Stimulated activated CD4-positive, alpha-beta T cell treated with anti-CD3 and anti-CD28 coated beads, Interleukin-1b, Interleukin-23, amount 100 ng/mL, for 4 hours (primary cell): ENCODE measurements around the gene NUPR2.
"Not testable (repeated sequence)": the region's sequence is repeated elsewhere in the genome, so short reads cannot be mapped to it uniquely, and the experiment has no call there.

Experiments used
- DNase-seq, 2 donors: peaks; one replicate each; pipeline ENCODE4 v3.0.0-alpha.2; 2020; ENCODE audit warnings: low read depth in 2 of 2

The NUPR2 gene, protein sequence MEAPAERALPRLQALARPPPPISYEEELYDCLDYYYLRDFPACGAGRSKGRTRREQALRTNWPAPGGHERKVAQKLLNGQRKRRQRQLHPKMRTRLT

DNA sequence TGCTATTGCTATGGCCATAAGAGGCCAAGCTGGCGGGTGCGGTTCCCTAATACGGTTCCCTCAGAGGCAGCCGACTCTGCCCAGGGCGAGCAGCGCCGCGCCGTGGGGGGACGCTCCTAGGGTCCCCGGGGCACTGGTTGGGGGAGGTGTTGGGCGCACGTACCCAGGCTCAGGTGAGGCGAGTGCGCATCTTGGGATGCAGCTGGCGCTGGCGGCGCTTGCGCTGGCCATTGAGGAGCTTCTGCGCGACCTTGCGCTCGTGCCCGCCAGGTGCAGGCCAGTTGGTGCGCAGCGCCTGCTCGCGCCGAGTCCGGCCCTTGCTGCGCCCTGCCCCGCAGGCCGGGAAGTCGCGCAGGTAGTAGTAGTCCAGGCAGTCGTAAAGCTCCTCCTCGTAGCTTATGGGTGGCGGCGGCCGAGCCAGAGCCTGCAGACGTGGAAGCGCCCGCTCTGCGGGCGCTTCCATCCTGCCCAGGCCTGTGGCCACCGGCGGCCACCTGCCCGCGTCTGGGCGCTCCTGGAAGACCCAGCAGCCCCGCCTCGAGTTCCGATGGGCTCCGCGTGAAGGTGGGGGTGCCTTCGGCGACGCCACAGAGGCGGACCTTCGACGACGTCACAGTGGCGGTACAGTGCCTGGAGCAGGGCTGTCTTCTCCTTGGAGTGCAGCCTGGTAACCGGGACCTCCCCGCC lies at the start of gene NUPR2:
Gene NUPR2, minus strand, starts transcription at position 566 of the 687 bp plus-strand sequence. Its CDS starts 103 bp downstream, at position 463.
- no peak for DNase-seq

DNA sequence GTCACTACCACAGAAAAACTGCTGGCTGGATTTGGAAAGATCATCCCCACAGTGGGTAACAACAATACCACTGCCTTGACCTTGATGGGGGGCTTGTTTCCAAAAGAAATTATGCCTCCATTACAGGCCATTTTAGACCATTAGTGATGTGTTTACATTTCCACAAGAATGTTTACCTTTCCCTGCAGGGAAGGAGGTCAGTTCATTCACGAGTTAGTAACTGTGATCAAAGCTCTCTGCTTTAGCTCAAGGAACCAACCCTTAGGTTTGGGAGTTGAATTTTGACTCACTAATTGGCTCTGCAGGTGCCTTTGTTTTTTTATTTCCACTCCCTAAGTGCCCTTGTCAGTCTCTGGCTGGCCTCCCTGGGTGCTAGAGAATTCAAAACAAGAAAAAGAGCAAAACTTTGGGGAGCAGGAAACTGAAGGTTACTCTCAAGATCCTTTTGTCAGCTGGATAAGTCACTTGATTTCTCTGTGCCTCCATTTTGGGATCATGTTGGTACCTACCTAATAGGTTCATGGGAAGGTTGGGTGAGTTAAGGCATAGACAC lies 41.1 kb upstream of the NUPR2 start:
- DNase-seq: no peak

DNA sequence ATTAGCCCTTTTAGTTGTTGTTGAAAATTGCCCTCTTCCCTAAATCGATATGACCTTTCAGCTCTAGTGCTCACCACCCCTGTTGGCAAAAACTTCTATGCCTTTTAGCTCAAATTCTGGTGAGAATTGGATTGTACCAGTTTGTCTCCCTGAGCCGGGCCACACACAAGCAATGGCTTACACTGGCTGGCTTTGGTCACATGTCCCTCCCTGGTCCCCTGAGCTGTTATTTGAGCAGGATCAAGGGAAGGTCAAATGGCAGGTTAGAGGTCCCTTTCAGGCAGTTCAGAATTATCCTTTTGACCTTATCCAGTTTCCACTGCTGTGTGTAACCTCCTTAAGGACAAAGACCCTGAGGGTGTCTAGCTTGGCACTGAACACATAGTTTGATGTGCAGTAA lies 14.8 kb upstream of the NUPR2 start:
- DNase-seq: not testable (repeated sequence)

DNA sequence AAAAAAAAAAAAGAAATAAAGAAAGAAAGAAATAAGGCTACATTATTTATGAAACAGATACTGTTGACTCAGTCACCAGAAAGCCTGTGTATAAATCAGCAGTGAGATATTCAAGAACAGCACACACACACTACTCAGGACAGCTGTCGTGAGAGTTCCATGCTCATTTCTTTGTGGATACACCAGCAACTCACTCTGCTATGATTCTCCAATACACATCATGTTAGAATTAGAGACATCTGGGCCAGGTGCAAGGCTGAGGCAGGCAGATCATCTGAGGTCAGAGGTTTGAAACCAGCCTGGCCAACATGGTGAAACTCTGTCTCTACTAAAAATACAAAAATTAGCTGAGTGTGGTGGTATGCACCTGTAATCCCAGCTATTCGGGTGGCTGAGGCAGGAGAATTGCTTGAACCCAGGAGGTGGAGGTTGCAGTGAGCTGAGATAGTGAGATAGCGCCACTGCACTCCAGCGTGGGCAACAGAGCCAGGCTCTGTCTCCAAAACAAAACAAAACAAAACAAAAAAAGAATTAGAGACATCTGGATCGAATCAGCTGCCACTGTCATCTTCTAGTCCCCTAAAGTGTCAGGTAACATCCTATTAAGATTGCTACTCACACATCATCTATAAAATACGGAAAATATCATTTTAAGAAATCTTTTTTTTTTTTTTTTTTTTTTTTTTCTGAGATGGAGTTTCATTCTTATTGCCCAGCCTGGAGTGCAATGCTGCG lies 11.2 kb upstream of the NUPR2 start:
- DNase-seq: no peak

DNA sequence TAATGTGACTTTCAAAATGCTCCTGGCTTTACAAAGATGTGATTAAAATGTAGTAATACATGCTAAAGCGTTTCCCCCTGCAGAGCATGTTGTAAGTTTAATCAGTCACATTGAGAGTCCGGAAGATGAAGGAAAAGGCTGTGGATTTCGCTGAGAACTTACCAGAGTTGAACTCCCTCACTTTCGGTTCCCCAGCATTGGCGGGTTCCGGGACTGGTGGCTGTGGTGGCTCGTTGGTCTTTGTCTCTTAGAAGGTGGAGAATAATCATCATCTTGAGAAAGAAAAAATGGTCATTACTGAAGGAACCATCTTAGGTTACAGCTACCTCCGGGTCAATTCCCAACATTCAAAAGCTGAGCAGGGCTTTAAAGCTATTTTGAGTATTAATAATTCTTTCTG lies 9.6 kb upstream of the NUPR2 start:
- no peak for DNase-seq

DNA sequence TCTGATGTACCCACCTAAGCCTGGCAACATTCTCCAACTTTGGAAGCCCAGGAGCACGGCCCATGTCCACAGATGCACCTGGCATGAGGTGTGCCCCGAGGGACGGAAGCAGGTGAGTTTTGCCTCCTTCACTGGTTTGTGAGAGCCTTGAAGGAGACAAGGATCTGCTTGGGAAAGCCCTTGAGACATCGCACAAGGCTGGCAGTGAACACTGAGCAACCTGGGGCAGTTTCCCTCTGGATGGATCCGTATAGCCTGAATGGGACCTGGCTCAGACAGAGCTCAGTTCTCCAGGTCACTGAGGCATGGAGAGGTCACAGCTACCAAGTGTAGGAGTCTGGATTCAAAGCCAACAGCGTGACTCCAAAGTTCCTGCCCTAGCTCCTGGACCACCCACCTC lies 8.8 kb upstream of the NUPR2 start:
- DNase-seq: no peak

DNA sequence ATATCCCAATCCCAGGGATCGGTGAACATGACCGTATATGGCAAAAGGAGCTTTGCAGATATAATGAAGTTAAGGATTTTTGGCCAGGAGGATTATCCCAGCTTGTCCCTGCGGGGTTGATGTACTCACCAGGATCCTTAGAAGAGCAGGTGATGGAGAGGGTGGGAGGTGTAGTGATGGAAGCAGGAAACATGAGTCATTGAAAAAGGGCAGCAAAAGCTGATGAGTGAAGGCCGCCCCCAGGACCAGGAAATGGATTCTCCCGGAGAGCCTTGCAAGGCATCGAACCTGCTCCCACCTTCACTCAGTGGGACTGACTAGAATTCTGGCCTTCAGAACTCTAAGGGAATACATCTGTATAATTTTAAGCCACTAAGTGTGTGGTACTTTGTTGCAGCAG lies 5.2 kb upstream of the NUPR2 start:
- DNase-seq: no peak

DNA sequence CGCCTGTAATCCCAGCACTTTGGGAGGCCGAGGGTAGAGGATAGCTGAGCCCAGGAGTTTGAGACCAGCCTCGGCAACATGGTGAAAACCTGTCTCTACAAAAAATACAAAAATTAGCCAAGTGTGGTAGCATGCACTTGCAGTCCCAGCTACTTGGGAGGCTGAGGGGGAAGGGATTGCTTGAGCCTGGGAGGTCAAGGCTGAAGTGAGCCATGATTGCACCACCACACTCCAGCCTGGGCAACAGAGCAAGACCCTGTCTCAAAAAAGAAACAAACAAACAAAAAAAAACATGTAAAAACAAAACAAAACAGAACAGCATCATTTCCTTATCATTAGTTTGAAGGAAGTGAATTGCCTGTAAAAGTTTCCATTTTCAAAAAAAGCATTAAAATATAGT lies 4.0 kb downstream of the NUPR2 start:
- not testable (repeated sequence) for DNase-seq

DNA sequence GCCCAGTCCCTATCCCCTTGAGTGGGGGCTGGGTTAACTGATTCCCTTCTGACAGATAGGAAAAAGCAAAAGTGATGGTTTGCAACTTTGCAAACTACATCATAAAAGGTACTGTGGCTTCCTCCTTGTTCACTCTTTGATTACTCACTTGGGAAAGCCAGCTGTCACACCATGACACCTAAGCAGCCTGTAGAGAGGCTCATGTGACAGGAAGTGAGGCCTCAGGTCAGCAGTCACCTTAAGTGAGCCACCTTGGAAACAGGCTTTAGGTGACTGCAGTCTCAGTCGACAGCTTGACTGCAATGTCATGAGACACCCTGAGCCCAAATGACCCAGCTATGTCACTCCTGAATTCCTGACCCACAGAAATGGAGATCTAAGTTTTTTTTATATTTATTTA lies 5.6 kb downstream of the NUPR2 start:
- no peak for DNase-seq

DNA sequence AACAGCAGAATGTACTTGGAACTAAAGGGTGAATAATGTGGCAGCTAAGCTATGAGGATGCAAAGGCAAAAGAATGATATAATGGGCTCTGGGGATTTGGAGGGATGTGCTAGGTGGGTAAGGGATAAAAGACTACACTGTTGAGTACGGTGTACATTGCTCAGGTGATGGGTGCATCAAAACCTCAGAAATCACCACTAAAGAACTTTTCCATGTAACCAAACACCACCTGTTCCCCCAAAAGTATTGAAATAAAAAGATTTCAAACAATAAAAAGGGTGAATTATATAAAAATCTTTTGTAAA lies 8.3 kb downstream of the NUPR2 start:
- no peak for DNase-seq

DNA sequence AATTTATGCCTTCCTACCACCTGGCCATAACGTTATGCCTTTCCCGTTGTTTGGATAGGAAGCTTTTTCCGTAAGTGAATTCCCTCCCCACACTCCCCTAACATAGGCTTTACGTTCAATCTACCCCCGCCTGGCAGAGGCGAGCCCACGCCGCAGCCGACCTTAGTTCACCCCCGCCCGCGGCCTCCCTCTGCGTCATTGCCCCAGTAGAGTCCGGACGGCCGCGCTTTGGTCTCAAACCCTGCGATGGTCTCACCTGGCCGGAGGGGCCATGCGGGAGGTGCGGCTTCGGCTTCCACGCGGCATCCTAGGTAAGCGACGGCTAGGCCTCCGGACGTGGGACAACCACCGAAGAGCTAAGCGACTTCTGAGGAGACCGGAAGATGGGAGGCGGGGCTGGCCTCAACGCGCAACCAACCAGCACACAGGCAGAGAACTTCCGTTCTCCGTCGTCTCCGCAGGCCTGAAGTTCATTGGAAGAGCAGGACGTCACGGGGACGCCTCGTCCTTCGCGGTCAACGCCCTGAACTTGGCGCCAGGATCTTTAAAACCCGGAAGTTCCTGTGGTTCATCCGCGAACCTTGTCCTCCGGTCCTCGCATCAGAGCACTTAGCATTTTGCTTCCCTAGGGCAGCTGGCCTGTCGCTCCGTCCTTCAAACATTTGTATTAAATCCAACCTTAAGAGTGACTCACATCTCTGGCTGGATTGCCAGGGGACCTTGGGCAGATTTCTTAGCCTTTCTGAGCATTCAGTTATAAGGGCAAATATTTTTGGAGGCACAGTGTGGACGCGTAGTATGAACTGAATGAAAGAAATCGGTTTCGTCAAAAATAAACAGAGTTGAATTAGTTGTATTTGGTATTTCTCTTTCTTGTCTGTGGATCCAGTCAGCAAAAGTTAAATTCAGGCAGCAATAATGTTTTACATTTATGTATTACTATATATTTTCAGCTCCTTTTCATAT lies 9.8 kb downstream of the NUPR2 start, which contains the start of gene CHCHD2:
Gene CHCHD2, minus strand, starts transcription at position 369 of the 966 bp plus-strand sequence. Its CDS starts 63 bp downstream, at position 306.
- peak; percentile 79 to 84 for DNase-seq

DNA sequence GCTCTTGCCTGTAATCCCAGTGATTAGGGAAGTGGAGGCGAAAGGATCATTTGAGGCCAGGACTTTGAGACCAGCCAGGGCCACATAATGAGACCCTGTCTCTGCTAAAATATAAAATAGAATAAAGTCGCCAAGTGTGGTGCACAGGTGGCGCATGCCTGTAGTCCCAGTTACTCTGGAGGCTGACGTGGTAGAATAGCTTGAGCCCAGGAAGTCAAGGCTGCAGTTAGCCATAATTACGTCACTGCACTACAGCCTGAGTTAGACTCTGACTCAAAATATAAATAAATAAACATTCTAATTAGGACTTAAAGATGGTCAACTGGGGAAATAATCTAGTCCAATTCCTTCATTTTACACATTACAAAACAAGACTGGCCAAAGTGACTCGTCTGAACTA lies 10.7 kb downstream of the NUPR2 start:
- DNase-seq: no peak

DNA sequence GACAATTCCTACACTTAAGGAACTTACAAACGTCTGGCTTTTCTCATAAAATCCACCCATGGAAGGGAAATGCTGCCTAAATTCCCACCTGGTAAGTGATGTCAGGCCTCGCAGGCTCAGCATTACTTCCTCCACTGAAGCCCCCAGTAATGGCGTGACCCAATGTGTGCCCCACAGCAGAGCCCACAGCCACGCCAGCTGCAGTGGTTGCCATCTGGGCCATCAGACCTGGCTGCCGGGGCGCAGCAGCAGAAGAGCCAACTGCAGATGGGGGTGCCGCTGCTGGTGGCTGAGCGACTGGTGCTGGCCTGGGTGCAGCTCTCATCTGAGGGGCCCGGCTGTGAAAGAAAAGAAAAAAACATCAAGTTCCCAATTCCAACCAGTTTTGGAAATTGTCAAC lies 12.1 kb downstream of the NUPR2 start:
- not testable (repeated sequence) for DNase-seq

DNA sequence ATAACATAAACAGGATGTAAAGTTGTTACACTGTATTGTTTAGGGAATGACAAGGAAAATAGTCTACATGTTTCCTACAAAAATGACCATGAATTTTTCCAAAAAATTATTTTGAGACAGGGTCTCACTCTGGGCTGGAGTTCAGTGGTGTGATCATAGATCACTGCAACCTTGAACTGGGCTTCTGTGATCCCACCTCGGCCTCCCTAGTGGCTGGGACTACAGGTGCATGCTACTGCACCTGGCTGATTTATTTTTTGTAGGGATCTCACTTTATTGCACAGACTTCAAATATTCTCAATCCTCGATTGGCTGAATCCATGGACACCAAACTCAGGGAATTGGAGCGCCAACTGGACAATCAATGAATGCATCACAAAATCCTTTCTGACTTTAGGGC lies 16.6 kb downstream of the NUPR2 start:
- no peak for DNase-seq

DNA sequence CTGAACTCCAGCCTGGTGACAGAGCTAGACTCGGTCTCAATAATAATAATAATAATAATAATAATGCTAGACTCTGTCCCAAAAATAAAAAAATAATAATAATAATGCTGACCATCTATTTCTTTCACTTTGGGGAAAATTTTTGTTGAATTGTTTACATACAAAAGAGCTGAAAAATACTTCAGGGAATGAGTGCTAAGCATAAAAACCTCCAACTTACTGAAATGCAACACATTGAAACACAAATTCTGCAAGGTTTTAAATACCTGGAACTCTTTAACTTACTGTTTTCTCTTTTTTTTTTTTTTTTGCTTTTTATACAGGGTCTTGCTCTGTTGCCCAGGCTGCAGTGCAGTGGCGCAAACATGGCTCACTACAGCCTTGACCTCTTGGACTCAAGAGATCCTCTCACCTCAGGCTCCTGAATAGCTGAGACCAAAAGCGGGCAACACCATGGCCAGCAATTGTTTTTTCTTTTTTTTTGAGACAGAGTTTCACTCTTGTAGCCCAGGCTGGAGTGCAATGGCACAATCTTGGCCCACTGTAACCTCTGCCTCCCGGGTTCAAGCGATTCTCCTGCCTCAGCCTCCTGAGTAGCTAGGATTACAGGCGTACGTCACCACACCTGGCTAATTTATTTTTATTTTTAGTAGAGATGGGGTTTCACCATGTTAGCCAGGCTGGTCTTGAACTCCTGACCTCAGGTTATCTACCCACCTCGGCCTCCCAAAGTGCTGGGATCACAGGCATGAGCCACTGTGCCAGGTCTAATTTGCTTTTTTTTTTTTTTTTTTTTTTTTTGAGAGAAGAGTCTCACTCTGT lies 17.8 kb downstream of the NUPR2 start:
- DNase-seq: not testable (repeated sequence)

DNA sequence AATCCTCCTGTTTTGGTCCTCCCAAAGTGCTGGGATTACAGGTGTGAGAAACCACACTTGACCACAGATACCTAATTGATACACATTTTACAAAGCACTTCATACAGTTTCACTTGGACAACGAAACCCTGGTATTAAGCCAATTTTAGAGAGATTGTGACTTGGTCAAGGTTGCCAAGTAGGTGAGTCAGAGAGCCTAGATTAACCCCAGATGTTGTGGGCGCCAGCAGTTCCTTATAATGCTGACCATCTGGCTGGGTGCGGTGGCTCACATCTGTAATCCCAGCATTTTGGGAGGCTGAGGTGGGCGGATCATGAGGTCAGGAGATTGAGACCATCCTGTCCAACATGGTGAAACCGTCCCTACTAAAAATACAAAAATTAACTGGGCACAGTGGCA lies 18.5 kb downstream of the NUPR2 start:
- no peak for DNase-seq

DNA sequence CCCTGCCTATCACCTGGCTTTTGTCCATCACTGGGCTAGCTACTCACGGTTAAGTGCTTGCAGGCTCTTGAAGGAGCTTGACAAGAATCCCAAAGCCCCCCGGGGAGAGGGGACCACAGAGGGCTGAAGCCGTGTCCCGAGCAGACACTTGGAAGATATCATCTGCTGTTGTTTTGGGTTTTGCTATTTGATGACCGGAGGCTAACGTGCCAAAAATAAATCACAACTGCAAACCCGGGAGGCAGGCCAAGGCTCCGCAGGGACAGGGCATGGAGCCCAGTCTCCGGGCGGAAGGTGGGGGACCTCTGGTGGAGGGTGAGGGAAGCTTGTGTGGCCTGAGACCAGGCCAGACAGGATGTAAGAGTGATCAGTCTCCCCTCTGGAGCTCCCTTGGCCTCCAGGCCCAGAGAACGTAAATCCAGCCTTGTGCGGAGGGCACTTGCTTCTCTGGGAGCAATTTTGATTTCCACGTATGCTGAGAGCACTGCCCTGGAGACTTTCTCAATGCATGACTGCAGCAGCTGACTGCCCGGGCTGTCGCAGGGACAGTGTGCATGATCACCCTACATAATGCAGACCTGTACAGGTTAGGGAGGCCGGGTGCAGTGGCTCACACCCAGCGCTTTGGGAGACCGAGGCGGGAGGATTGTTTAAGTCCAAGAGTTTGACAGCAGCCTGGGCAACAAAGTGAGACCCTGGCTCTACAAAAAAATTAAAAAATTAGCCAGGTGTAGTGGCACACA lies 23.3 kb downstream of the NUPR2 start, which contains the start of gene PHKG1:
Gene PHKG1, minus strand, starts transcription at position 164 of the 743 bp plus-strand sequence. CDS start 4,011 bp downstream, outside the sequence.
- no peak for DNase-seq

DNA sequence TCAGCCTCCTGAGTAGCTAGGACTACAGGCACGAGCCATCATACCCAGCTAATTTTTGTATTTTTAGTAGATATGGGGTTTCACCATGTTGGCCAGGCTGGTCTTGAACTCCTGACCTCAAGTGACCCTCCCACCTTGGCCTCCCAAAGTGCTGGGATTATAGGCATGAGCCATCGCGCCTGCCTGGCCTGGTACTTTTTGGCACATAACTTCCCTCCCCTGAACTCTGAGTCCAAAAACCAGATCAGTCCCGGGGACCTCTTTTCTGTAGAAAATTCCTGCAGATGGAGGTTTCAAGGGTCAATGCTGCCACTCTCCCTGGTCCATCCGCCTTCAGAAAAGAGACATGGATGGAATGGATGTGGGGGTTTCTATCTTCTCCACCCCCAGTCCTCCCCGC lies 23.8 kb downstream of the NUPR2 start:
- DNase-seq: not testable (repeated sequence)

DNA sequence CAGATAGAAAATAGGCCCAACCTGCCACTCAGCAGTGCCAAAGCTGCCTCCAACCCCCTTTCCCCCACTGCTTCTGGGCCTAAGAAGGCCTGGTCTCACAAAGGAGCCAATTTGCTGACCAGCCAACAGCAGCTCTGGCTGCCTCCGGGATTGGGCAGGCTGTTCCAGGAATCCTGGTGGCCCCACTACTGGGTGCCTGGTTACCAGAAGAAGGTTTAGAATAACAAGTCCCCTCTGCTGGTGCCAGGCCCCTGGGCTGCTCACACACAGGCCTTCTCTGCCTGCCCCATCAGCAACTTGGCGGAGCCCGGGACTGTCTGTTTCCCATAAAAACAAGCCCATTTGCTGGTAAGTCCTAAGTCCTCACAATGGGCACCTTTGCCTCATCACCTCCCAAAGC lies 24.6 kb downstream of the NUPR2 start:
- DNase-seq: no peak

DNA sequence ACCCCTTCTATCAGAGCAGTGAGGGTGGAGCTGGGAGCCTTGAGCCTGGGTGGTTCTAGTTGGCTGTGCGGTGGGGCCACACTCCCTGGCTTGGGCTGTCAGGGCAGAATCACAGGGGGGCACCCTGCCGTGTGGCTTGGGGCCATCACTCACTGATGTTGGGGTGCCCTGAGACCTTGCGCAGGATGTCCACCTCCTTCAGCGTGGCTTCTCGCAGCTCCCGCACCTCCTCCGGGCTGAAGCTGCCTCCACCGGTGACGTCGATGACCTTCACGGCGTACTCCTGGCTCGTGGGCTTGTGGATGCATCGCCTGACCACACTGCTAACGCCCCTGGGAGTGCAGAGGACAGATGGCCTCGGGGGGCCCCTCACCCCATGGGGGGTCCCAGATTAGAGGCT lies 28.8 kb downstream of the NUPR2 start:
- no peak for DNase-seq
